OCI-LY3 (cell line): ENCODE data around the gene LITAF.

Source experiments
- CTCF ChIP-seq: fragments of 200-600, 300-600 bp; sonication (generic); IDR thresholded peaks from 2 replicates; pipeline ENCODE4 v1.5.1; 2014; ENCODE audit warnings: antibody characterized with exemption, low read length, low read depth
- EZH2phosphoT487 ChIP-seq: fragments of 200-600 bp; shearing (Covaris generic); IDR thresholded peaks from 2 replicates; pipeline ENCODE4 v1.6.1; 2018; ENCODE audit warnings: antibody characterized with exemption, mixed run types, low read depth

- TF ChIP-seq CTCF: no peak
- TF ChIP-seq EZH2phosphoT487: no peak
Measured at GRCh38 chr16:11501632-11502031, 85.1 kb downstream of the LITAF start.
